Mesendoderm (in vitro differentiated cells): ENCODE measurements around the gene GABPA.
A peak's percentile ranks its signal among the peaks of the same experiment; 100 is the strongest.
"Not testable (repeated sequence)": the region's sequence is repeated elsewhere in the genome, so short reads cannot be mapped to it uniquely, and the experiment has no call there.

Experiments
- DNase-seq: peaks from one replicate; pipeline ENCODE4 v3.0.0; 2013
- H2AK5ac ChIP-seq: 2 replicates; pipeline ENCODE4 v1.6.1; 2013; ENCODE audit warnings: low read length, inconsistent platforms
- H2BK120ac ChIP-seq: 2 replicates; pipeline ENCODE4 v1.6.1; 2013; ENCODE audit warnings: low read depth, mild to moderate bottlenecking, low read length, moderate library complexity, mixed read lengths
- H2BK15ac ChIP-seq: replicated peaks from 2 replicates; pipeline ENCODE4 v1.6.1; 2013; ENCODE audit warnings: low read depth, mild to moderate bottlenecking, moderate library complexity
- H2BK5ac ChIP-seq: 2 replicates; pipeline ENCODE4 v1.6.1; 2013; ENCODE audit warnings: low read length, inconsistent platforms
- H3K18ac ChIP-seq: 2 replicates; pipeline ENCODE4 v1.6.1; 2013; ENCODE audit warnings: mild to moderate bottlenecking, low read length, mixed read lengths
- H3K23ac ChIP-seq: one replicate; pipeline ENCODE4 v1.6.1; 2013; ENCODE audit warnings: low read length
- H3K27ac ChIP-seq: 2 replicates; pipeline ENCODE4 v1.5.1; 2013; ENCODE audit warnings: low read depth, mild to moderate bottlenecking, inconsistent platforms, low read length, moderate library complexity
- H3K27me3 ChIP-seq: 2 replicates; pipeline ENCODE4 v1.6.1; 2013; ENCODE audit warnings: low read length, control low read depth, mild to moderate bottlenecking, inconsistent platforms; ENCODE audit not compliant: insufficient read depth, poor library complexity
- H3K36me3 ChIP-seq: 2 replicates; pipeline ENCODE4 v1.6.1; 2013; ENCODE audit warnings: low read length, inconsistent platforms; ENCODE audit not compliant: control insufficient read depth, insufficient read depth
- H3K4ac ChIP-seq: one replicate; pipeline ENCODE4 v1.6.1; 2013; ENCODE audit warnings: low read depth, mild to moderate bottlenecking, low read length, moderate library complexity
- H3K4me1 ChIP-seq: 2 replicates; pipeline ENCODE4 v1.6.1; 2013; ENCODE audit warnings: low read depth, low read length, inconsistent platforms; ENCODE audit not compliant: control insufficient read depth
- H3K4me2 ChIP-seq: 2 replicates; pipeline ENCODE4 v1.6.1; 2013; ENCODE audit warnings: low read length
- H3K4me3 ChIP-seq: 2 replicates; pipeline ENCODE4 v1.5.1; 2013; ENCODE audit warnings: mild to moderate bottlenecking, low read length
- H3K56ac ChIP-seq: one replicate; pipeline ENCODE4 v1.6.1; 2013; ENCODE audit warnings: low read length
- H3K79me1 ChIP-seq: 2 replicates; pipeline ENCODE4 v1.6.1; 2013; ENCODE audit warnings: low read length, inconsistent platforms
- H3K79me2 ChIP-seq: 2 replicates; pipeline ENCODE4 v1.6.1; 2013; ENCODE audit warnings: mild to moderate bottlenecking, low read length; ENCODE audit not compliant: control insufficient read depth, insufficient read depth
- H3K9ac ChIP-seq: 2 replicates; pipeline ENCODE4 v1.6.1; 2013; ENCODE audit warnings: low read length, inconsistent platforms
- H4K5ac ChIP-seq: one replicate; pipeline ENCODE4 v1.6.1; 2013; ENCODE audit warnings: low read length
- H4K8ac ChIP-seq: one replicate; pipeline ENCODE4 v1.6.1; 2013; ENCODE audit warnings: low read depth, mild to moderate bottlenecking, control low read depth, low read length, moderate library complexity
- WGBS: extraction: QIAGEN DNeasy Blood & Tissue Kit; methylation state at CpG from one replicate; pipeline ENCODE4 v1.1.7; 2013; ENCODE audit warnings: low lambda C conversion rate, missing lambda C conversion rate; ENCODE audit not compliant: insufficient coverage; ENCODE audit errors: extremely low coverage; 5-methylcytosine and 5-hydroxymethylcytosine counted together

Gene GABPA

GRCh38 chr21:25714066-25714465, 20.7 kb upstream of the GABPA start:
- H4K5ac ChIP-seq, H3K18ac ChIP-seq, H3K4me1 ChIP-seq, H2AK5ac ChIP-seq, H3K79me1 ChIP-seq, DNase-seq, H4K8ac ChIP-seq, H3K79me2 ChIP-seq, H3K27me3 ChIP-seq, H3K9ac ChIP-seq, H2BK15ac ChIP-seq, H2BK5ac ChIP-seq, H3K56ac ChIP-seq, H3K23ac ChIP-seq, H3K4ac ChIP-seq, H3K27ac ChIP-seq, H3K4me3 ChIP-seq, H3K4me2 ChIP-seq, H3K36me3 ChIP-seq, H2BK120ac ChIP-seq: not testable (repeated sequence)
- no CpG with 5 or more reads among the region's 10 CpGs for WGBS

- Histone ChIP-seq H3K79me1 (no peaks in the 10 kb centered on the region), H3K9ac (no peak overlapping the region), H3K36me3 (no peaks in the 10 kb centered on the region), H4K5ac (no peak overlapping the region), H2BK5ac (no peak overlapping the region), H3K4me1 (no peaks in the 10 kb centered on the region), H3K27me3 (no peaks in the 10 kb centered on the region), H3K4me2 (no peak overlapping the region), H3K23ac (no peak overlapping the region), H3K79me2 (no peaks in the 10 kb centered on the region), H4K8ac (no peak overlapping the region), H2BK15ac (no peak overlapping the region), H3K4me3 (no peak overlapping the region), H3K56ac (no peak overlapping the region), H3K18ac (no peak overlapping the region), H3K4ac (no peak overlapping the region), H2AK5ac (no peak overlapping the region), H2BK120ac (no peak overlapping the region), H3K27ac (no peak overlapping the region)
- DNase-seq: no peak
- WGBS: no CpG with 5 or more reads among the region's 5 CpGs
Measured at GRCh38 chr21:25717491-25718147, 17.2 kb upstream of the GABPA start.

- no CpG with 5 or more reads among the region's 3 CpGs for WGBS
Measured at GRCh38 chr21:25721987-25722386, 12.8 kb upstream of the GABPA start.

GRCh38 chr21:25722631-25723030, 12.1 kb upstream of the GABPA start:
- no peak overlapping the region for H2BK120ac ChIP-seq
- H3K56ac ChIP-seq: no peak overlapping the region
- H3K23ac ChIP-seq: no peak overlapping the region
- H4K8ac ChIP-seq: no peak overlapping the region
- H3K27me3 ChIP-seq: no peaks in the 10 kb centered on the region
- H3K4me2 ChIP-seq: no peak overlapping the region
- no peak overlapping the region for H2BK15ac ChIP-seq
- no peak for DNase-seq
- no peak overlapping the region for H4K5ac ChIP-seq
- no peak overlapping the region for H3K9ac ChIP-seq
- no peak overlapping the region for H2AK5ac ChIP-seq
- H3K27ac ChIP-seq: no peak overlapping the region
- no peak overlapping the region for H3K4ac ChIP-seq
- H2BK5ac ChIP-seq: no peak overlapping the region
- no CpG with 5 or more reads among the region's 3 CpGs for WGBS
- H3K79me2 ChIP-seq: no peaks in the 10 kb centered on the region
- H3K36me3 ChIP-seq: no peaks in the 10 kb centered on the region
- H3K79me1 ChIP-seq: no peaks in the 10 kb centered on the region
- no peak overlapping the region for H3K4me3 ChIP-seq
- no peak overlapping the region for H3K18ac ChIP-seq
- no peaks in the 10 kb centered on the region for H3K4me1 ChIP-seq

More at GRCh38 chr21:25721987-25722386, 12.8 kb upstream of the GABPA start:
- Histone ChIP-seq H3K4me1 (no peaks in the 10 kb centered on the region), H3K4me2 (no peak overlapping the region), H3K18ac (no peak overlapping the region), H4K8ac (no peak overlapping the region), H3K79me1 (no peaks in the 10 kb centered on the region), H3K9ac (no peak overlapping the region), H3K4ac (no peak overlapping the region), H3K56ac (no peak overlapping the region), H2BK5ac (no peak overlapping the region), H2AK5ac (no peak overlapping the region), H4K5ac (no peak overlapping the region), H3K36me3 (no peaks in the 10 kb centered on the region), H3K23ac (no peak overlapping the region), H2BK120ac (no peak overlapping the region), H3K4me3 (no peak overlapping the region), H3K79me2 (no peaks in the 10 kb centered on the region), H3K27me3 (no peaks in the 10 kb centered on the region), H2BK15ac (no peak overlapping the region), H3K27ac (no peak overlapping the region)
- no peak for DNase-seq

GRCh38 chr21:25732091-25732760, 2.5 kb upstream of the GABPA start:
- Histone ChIP-seq H3K23ac (no peak overlapping the region), H3K56ac (no peak overlapping the region), H3K4me1 (no peaks in the 10 kb centered on the region), H3K4me3 (no peak overlapping the region), H3K27me3 (no peaks in the 10 kb centered on the region), H3K4ac (no peak overlapping the region), H4K8ac (no peak overlapping the region), H3K9ac (no peak overlapping the region), H4K5ac (no peak overlapping the region), H3K79me2 (peaks cover 34% of the 10 kb centered on the region), H3K79me1 (peaks cover 4% of the 10 kb centered on the region), H3K18ac (no peak overlapping the region), H2BK120ac (no peak overlapping the region), H3K27ac (no peak overlapping the region), H3K4me2 (no peak overlapping the region), H2BK5ac (no peak overlapping the region), H3K36me3 (no peaks in the 10 kb centered on the region), H2AK5ac (no peak overlapping the region), H2BK15ac (no peak overlapping the region)
- WGBS: no CpG with 5 or more reads among the region's 6 CpGs
- peak; percentile 5 for DNase-seq
